ENCODE measurements around the gene TMEM200A. TPM values are rescaled to one million over a fixed set of nuclear protein-coding genes. Genes with fewer than 3 reads are reported as not detected.

The TMEM200A gene
- total RNA-seq, 2 experiments from 2014 or later = 2.6 to 3.1 TPM

DNA sequence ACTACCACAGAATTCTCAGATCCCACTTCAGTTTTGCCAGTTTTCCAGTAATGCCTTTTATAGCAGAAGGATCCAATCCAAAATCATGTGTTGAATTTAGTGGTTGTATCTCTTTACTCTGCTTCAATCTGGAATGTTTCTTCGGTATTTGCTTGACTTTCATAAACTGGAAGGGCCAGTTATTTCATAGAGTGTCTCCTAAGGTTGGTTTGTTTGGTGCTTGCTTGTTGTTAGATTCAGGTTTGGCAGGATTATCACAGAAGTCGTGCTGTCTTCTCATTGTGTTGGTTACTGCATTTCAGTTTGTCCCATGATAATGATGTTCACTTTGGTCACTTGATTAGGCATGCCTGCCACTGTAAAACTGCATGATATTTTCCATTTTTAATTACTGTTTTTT, 45.7 kb downstream of the TMEM200A start:
- DNase-seq = no peak
- CTCF ChIA-PET = interaction anchor here (0.6 kb wide), 1 partner anchor 975 kb away, joined by 5 read pairs; no protein-coding TSS in a partner anchor
- H3K36me3 Mint-ChIP-seq (ENCODE audit: low read depth) = no peaks in the 10 kb centered on the region
- no peaks in the 10 kb centered on the region for H3K4me1 Mint-ChIP-seq
- peaks cover 2% of the 10 kb centered on the region for H3K27me3 Mint-ChIP-seq
- peaks cover 5% of the 10 kb centered on the region for H3K9me3 Mint-ChIP-seq
- POLR2A ChIA-PET = no interaction called here
- H3K27ac Mint-ChIP-seq = no peak overlapping the region
- no peak overlapping the region for H3K4me3 Mint-ChIP-seq

DNA sequence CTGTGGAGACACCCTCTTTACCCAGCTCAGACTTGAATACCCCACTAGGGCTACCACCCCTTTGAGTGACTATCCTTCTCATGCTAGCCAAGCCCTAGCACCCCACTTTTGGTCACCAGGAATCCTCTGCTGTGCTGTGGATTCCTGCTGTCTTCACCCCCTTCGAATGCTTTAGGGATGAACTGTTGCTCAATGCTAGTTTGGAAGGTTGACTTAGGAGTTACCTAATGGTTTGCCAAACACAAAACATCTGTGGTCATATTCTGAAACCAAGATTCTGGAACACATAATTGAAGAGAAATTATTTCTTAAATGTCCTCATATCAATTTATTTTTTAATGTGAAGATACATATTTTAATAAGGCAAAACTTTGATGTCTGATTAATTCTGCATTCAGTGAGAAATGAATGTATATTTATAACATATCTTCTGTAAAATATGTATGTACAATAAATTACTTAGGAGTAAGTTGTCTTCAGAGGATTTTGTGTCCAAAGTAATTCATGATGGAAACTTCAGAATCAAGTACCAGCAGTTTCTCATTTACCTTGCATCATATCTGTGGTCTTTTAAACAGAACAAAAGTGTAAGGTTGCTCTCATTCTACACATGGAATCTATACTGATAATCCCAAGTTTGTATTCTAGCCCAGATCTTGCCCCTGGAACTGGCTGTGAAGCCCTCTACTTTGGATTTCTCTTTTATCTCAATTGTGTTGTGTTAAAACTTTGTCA, 46.9 kb downstream of the TMEM200A start:
- Mint-ChIP-seq H3K4me1 (no peaks in the 10 kb centered on the region), H3K9me3 (peaks cover 5% of the 10 kb centered on the region), H3K27me3 (no peaks in the 10 kb centered on the region), H3K27ac (no peak overlapping the region), H3K4me3 (no peak overlapping the region), H3K36me3 (ENCODE audit: low read depth) (no peaks in the 10 kb centered on the region)
- POLR2A ChIA-PET = no interaction called here
- CTCF ChIA-PET = no interaction called here
- no peak for DNase-seq

DNA sequence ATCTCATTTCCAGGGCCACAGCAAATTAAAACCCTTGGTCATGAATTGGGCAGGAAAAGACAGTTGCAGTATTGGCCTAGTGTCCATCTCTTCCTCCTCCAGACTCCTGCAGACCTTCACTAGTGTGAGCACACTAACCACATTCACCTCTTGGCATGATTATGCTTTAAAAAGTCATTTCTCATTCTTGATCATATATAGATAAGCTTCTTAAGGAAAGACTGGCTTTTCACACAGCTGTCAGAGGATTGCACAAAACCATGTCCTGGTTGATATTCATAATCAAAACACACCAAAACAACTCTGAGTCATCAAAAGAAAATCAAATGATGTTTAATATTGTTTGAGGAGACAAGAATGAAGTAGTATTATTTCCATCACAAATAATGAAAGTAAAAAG, 52.1 kb downstream of the TMEM200A start:
- CTCF ChIA-PET = no interaction called here
- H3K4me1 Mint-ChIP-seq = no peaks in the 10 kb centered on the region
- H3K4me3 Mint-ChIP-seq = no peak overlapping the region
- POLR2A ChIA-PET = no interaction called here
- peaks cover 2% of the 10 kb centered on the region for H3K36me3 Mint-ChIP-seq (ENCODE audit: low read depth)
- no peaks in the 10 kb centered on the region for H3K27me3 Mint-ChIP-seq
- DNase-seq = no peak
- no peak overlapping the region for H3K27ac Mint-ChIP-seq
- peaks cover 5% of the 10 kb centered on the region for H3K9me3 Mint-ChIP-seq

DNA sequence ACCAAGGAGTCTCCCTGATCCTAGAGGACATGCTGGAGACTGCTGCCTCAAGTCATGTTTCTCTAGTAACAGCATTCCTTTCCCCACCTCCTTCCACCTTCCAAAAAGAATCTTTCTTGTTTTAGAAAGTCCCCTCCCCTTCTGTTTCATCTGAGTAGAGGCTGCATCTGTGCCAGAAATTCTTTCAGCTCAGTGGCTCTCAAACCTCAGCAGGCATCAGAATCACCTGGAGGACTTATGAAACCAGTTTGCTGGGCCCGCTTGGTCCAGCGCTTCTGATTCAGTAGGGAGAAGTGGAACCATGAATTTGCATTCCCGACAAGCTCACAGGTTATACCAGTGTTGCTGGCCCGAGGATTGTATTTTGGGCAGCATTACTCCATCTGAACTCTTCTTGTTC, 55.1 kb downstream of the TMEM200A start:
- H3K9me3 Mint-ChIP-seq = no peaks in the 10 kb centered on the region
- no peak overlapping the region for H3K27ac Mint-ChIP-seq
- ChIA-PET POLR2A (no interaction called here), CTCF (no interaction called here)
- H3K4me3 Mint-ChIP-seq = no peak overlapping the region
- H3K36me3 Mint-ChIP-seq (ENCODE audit: low read depth) = peaks cover 2% of the 10 kb centered on the region
- H3K27me3 Mint-ChIP-seq = peaks cover 3% of the 10 kb centered on the region
- DNase-seq = no peak
- H3K4me1 Mint-ChIP-seq = no peaks in the 10 kb centered on the region

DNA sequence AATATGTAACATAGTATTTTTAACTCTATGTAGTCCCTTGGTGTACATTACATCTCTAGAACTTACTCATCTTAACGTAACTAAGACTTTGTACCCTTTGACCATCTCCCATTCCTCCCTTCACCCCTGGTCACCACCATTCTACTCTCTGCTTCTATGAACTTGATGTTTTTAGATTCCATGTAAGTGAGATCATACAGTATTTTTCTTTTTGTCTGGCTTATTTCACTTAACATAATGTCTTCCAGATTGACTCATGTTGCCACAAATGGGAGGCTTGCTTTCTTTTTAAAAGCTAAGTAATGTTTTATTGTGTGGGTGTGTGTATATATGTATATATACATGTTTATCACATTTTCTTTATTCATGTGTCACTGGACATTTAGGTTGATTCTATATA, 55.8 kb downstream of the TMEM200A start:
- Mint-ChIP-seq H3K36me3 (ENCODE audit: low read depth) (peaks cover 2% of the 10 kb centered on the region), H3K27me3 (peaks cover 3% of the 10 kb centered on the region), H3K9me3 (no peaks in the 10 kb centered on the region), H3K4me3 (no peak overlapping the region), H3K27ac (no peak overlapping the region), H3K4me1 (no peaks in the 10 kb centered on the region)
- no peak for DNase-seq
- CTCF ChIA-PET = no interaction called here
- POLR2A ChIA-PET = interaction anchor here (0.6 kb wide), 1 partner anchor 16 kb away, joined by 3 read pairs; no protein-coding TSS in a partner anchor

DNA sequence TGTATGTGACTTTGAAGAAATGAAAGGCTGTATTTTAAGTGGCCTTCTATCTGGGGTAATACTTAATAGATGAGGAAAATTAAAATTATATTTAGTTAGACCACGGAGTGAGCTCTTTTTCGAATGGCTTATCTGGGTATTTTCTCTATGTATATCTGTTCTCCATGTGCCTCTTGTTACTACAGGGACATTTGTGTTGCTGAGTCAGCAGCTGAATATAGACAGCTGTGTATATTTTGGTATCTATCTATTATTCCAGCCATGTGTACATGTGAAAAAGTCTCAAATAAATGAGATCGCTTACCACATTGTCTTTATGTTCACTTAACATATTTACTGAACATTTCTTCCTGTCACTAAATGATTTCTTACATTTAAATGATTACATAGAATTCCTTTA, 57.2 kb downstream of the TMEM200A start:
- DNase-seq = no peak
- no peaks in the 10 kb centered on the region for H3K9me3 Mint-ChIP-seq
- peaks cover 5% of the 10 kb centered on the region for H3K27me3 Mint-ChIP-seq
- H3K27ac Mint-ChIP-seq = no peak overlapping the region
- H3K4me1 Mint-ChIP-seq = no peaks in the 10 kb centered on the region
- no peak overlapping the region for H3K4me3 Mint-ChIP-seq
- peaks cover 2% of the 10 kb centered on the region for H3K36me3 Mint-ChIP-seq (ENCODE audit: low read depth)
- POLR2A ChIA-PET = no interaction called here
- CTCF ChIA-PET = no interaction called here

DNA sequence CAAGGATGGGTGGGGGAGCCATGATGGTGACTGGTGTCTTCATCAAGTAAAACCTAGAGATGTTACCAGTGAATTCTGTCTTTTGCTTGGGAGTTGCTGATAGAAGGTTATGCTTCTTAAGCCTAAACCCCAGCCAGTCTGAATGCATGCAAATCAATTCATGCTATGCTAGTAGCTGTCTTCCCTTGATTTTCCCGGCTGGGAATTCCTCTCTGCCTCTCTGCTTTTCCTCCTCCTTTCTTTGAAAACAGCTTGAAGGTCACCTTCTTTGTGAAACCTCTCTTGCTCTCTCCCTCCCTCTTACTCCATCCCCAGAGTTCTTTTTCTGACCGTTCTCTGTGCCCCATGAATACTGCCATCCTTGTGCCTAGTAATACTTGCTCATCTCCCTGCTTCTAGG, 58.9 kb downstream of the TMEM200A start:
- ChIA-PET POLR2A (no interaction called here), CTCF (no interaction called here)
- Mint-ChIP-seq H3K36me3 (ENCODE audit: low read depth) (peaks cover 2% of the 10 kb centered on the region), H3K4me3 (no peak overlapping the region), H3K27me3 (peaks cover 5% of the 10 kb centered on the region), H3K4me1 (no peaks in the 10 kb centered on the region), H3K27ac (no peak overlapping the region), H3K9me3 (no peaks in the 10 kb centered on the region)
- DNase-seq = no peak

DNA sequence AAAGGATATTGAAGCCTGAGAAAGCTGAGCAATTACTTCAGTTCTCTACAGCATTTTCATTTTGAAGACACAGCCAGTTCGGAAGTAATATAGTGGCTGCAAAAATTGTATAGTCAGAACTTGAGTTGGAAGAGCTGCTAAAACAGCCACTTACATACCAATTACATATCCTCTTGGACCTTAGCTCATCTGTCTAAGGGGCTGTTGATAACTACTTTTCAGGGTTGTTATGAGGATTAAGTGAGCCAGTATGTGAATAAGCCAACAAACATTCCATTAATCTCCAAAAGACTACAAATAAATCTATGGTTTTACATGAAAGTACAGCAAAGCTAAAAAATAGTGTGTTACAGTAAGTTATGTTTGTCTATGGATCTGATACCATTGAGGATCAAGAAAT, 59.7 kb downstream of the TMEM200A start:
- no peak overlapping the region for H3K4me3 Mint-ChIP-seq
- ChIA-PET POLR2A (no interaction called here), CTCF (interaction anchor here (1.0 kb wide), 1 partner anchor 13 kb away, joined by 3 read pairs; no protein-coding TSS in a partner anchor)
- peaks cover 2% of the 10 kb centered on the region for H3K36me3 Mint-ChIP-seq (ENCODE audit: low read depth)
- H3K27ac Mint-ChIP-seq = no peak overlapping the region
- H3K9me3 Mint-ChIP-seq = no peaks in the 10 kb centered on the region
- DNase-seq = no peak
- peaks cover 5% of the 10 kb centered on the region for H3K27me3 Mint-ChIP-seq
- no peaks in the 10 kb centered on the region for H3K4me1 Mint-ChIP-seq

DNA sequence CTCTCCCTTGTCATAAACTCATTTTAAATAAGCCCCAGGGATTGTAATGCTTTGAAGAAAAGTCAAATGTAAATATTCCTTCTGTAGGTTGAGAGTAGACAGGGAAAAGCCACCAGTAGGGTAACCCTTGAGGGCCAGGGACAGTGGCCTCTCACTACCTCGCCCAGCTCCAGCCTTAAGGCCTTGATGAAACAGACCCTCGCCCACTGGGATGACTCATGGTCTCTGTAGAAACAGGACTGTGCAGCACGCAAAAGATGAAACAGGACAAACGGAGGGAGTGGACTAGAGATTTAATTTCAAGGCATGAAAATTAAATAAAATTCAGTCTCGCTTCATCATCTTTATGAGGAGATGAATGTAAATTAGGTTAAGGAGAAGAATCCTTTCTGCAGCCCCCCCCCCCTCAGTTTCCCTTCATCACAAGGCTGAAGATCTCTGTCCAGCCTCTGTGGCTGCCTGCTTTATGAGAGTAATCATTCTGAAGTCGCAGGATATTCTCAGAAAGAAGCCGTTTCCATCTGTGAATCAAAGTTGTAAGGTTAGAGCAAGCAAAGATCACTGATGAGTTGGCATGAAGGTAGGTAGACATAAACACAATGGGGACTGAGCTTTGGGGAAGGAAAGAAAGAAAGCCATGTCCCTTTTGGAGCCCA, 60.4 kb downstream of the TMEM200A start:
- no peak for DNase-seq
- Mint-ChIP-seq H3K36me3 (ENCODE audit: low read depth) (peaks cover 2% of the 10 kb centered on the region), H3K9me3 (no peaks in the 10 kb centered on the region), H3K27ac (no peak overlapping the region), H3K4me3 (no peak overlapping the region), H3K27me3 (peaks cover 5% of the 10 kb centered on the region), H3K4me1 (no peaks in the 10 kb centered on the region)
- POLR2A ChIA-PET = no interaction called here
- CTCF ChIA-PET = interaction anchor here (0.7 to 1.0 kb wide), 2 partner anchors 12 to 99 kb away, joined by 3 read pairs; no protein-coding TSS in a partner anchor

DNA sequence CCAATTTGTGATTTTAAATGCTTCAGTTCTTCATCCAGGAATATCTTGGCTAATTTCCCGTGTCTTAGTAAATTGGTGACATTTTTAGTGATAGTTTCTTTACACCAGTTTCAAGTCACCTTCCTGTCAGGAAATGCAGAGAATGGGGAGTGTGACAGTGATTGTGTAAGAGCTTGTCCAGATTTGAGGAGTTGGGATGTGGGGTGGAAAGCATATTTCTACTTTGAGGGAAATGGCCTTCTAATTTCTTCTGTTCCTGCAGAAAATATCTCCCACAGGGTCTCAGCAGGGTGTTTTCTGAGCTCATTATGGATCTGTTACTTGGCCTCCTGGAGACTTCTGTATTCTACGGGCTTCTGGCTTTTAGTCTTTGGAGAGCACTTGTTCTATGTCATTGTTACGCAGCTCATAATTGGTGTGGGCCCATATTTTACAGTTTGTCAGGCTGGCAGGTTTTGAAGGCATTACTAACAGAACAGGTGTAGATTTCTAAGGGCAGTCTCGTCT, 65.6 kb downstream of the TMEM200A start:
- no peaks in the 10 kb centered on the region for H3K4me1 Mint-ChIP-seq
- no peaks in the 10 kb centered on the region for H3K36me3 Mint-ChIP-seq (ENCODE audit: low read depth)
- no peak for DNase-seq
- H3K27ac Mint-ChIP-seq = no peak overlapping the region
- POLR2A ChIA-PET = no interaction called here
- H3K9me3 Mint-ChIP-seq = no peaks in the 10 kb centered on the region
- CTCF ChIA-PET = interaction anchor here (0.6 kb wide), 1 partner anchor 107 kb away, joined by 3 read pairs; no protein-coding TSS in a partner anchor
- peaks cover 2% of the 10 kb centered on the region for H3K27me3 Mint-ChIP-seq
- no peak overlapping the region for H3K4me3 Mint-ChIP-seq

DNA sequence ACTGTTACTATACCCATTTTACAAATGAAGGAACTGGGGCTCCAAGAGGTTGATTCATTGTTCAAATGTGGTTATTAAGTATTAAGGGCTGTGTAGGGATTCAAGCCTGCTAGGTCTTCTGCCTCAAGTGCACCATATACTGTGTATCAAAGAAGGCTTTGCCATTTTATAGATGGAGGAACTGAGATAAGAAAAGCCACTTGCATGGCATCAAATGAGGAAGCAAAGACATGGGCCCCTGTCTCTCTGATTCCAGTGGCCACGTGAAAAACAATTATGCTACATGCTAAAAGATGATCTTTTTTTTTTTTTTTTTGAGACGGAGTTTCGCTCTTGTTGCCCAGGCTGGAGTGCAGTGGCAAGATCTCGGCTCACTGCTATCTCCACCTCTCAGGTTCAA, 67.0 kb downstream of the TMEM200A start:
- Mint-ChIP-seq H3K4me3 (no peak overlapping the region), H3K27ac (no peak overlapping the region), H3K36me3 (ENCODE audit: low read depth) (no peaks in the 10 kb centered on the region), H3K9me3 (no peaks in the 10 kb centered on the region), H3K27me3 (peaks cover 1% of the 10 kb centered on the region), H3K4me1 (no peaks in the 10 kb centered on the region)
- POLR2A ChIA-PET = no interaction called here
- no peak for DNase-seq
- CTCF ChIA-PET = no interaction called here

DNA sequence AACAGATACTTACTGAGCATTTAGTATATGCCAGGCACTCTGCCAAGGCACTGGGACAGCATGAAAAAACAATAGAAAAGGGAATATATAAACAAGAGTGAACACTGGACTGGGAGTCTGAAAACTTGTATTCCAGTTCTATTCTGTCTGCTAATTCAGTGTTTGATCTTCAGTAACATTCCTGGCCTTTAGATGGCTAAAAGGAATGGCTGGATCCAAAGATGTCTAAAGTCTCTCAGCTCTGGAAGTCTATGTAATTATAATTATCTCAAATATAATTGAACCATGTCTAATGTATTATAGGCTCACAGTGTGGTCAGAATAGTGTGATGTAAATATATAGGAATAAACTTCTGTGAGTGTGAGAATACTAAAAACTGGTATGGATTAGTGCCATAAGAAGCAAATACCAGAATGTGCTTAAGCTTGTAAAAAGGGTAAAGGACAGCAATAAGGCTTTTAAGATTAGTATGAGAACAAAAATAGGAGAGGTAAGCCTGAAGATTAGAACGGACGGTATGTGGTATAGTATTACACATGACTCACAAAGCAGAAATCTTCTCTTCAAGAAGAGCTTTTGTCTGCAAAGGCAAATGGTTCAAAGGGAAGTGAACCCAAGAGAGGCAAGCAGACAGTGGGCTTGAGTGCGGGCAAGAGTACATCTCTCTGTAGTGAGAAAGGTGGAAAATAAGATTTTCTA, 68.5 kb downstream of the TMEM200A start:
- no peaks in the 10 kb centered on the region for H3K9me3 Mint-ChIP-seq
- H3K27me3 Mint-ChIP-seq = peaks cover 1% of the 10 kb centered on the region
- ChIA-PET CTCF (no interaction called here), POLR2A (no interaction called here)
- H3K27ac Mint-ChIP-seq = no peak overlapping the region
- no peak overlapping the region for H3K4me3 Mint-ChIP-seq
- H3K36me3 Mint-ChIP-seq (ENCODE audit: low read depth) = no peaks in the 10 kb centered on the region
- H3K4me1 Mint-ChIP-seq = no peaks in the 10 kb centered on the region
- no peak for DNase-seq

DNA sequence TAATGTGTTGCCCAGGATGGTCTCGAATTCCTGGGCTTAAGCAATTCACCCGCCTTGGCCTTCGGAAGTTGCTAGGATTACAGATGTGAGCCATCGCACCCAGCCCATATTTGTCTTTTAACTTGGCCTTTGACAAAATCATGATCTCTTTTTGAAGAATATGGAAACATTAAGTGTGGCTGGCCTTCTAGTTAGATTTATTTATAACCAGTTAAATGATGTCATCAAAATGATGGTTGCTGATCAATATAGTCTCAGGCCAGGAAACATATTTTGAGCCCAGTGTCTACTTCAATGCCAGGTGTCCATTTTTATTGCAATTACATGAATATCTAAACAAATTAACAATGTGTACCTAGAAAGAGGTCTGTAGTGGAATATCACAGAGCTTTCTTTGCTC, 69.4 kb downstream of the TMEM200A start:
- Mint-ChIP-seq H3K4me3 (no peak overlapping the region), H3K9me3 (no peaks in the 10 kb centered on the region), H3K36me3 (ENCODE audit: low read depth) (no peaks in the 10 kb centered on the region), H3K27me3 (peaks cover 1% of the 10 kb centered on the region), H3K4me1 (no peaks in the 10 kb centered on the region), H3K27ac (no peak overlapping the region)
- CTCF ChIA-PET = no interaction called here
- POLR2A ChIA-PET = no interaction called here
- no peak for DNase-seq
